ENCODE results near the gene ASTN2. TPM values are rescaled to one million over a fixed set of nuclear protein-coding genes. Genes with fewer than 3 reads are reported as not detected.

Gene ASTN2
- total and polyA plus RNA-seq, 2 donors (not counting 3 experiments of a cell fraction or from before 2014, with no cell fraction given) = 1.0 to 1.9 TPM

DNA sequence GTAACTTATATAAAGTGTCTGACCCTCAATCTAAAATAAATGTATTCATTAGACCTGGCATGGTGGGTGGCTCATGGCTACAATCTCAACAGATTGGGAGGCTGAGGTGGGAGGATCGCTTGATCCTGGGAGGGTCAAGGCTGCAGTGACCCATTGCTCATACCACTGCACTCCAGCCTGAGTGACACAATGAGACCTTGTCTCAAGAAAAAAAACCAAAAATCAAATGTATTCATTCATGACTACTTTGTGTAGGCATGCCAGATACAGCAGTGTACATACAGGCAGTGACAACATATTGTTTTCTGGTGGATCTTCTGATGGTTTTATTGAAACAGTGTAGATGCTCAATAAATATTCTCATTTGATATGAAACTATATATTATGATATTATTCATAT is 526.8 kb downstream of the ASTN2 start:
- Histone ChIP-seq H3K27ac (ENCODE audit: insufficient read depth, low read depth, low read length) (no peak overlapping the region), H2AFZ (ENCODE audit: low read depth, low read length) (no peak overlapping the region), H3K4me1 (ENCODE audit: control insufficient read depth, extremely low read depth, insufficient read depth, low read length) (no peaks in the 10 kb centered on the region), H4K20me1 (replicated peaks; ENCODE audit: control insufficient read depth, extremely low read depth, insufficient read depth, low read length) (no peaks in the 10 kb centered on the region), H3K36me3 (ENCODE audit: control insufficient read depth in 2 of 2, extremely low read depth in 1 of 2, insufficient read depth in 2 of 2, low read length in 2 of 2) (no peaks in the 10 kb centered on the region), H3K4me3 (replicated peaks in 1 of 3; ENCODE audit: insufficient read depth in 1 of 3, low read depth in 1 of 3, low read length in 3 of 3) (no peak overlapping the region), H3K4me2 (ENCODE audit: insufficient read depth, low read length) (no peak overlapping the region), H3K27me3 (ENCODE audit: control insufficient read depth in 2 of 2, insufficient read depth in 2 of 2, low read length in 2 of 2) (no peaks in the 10 kb centered on the region), H3K79me2 (ENCODE audit: control insufficient read depth, insufficient read depth, low read length) (no peaks in the 10 kb centered on the region), H3K9ac (replicated peaks; ENCODE audit: extremely low read depth, insufficient read depth, low read length) (no peak overlapping the region), H3K9me1 (replicated peaks; ENCODE audit: control insufficient read depth, extremely low read depth, insufficient read depth, low read length) (no peaks in the 10 kb centered on the region), H3K9me3 (replicated peaks; ENCODE audit: control insufficient read depth, insufficient read depth, low read length) (no peaks in the 10 kb centered on the region)
- dilution Hi-C loops (cut with MboI; ENCODE audit: extremely low pct_ligation_motif_present, low sequenced_read_pairs) = no loop called here
- BruUV-seq (replicated peaks) = no TSS peak
- ChIA-PET POLR2A (no interaction called here), CTCF (no interaction called here)
- no peak for TF ChIP-seq EZH2 (IDR thresholded peaks at IDR 0.05; ENCODE audit: borderline replicate concordance, low read depth, low read length, severe bottlenecking)
- no peak for TF ChIP-seq POLR2A (IDR thresholded peaks at IDR 0.05; ENCODE audit: low read depth, low read length)
- no peak for TF ChIP-seq POLR2AphosphoS5 (IDR thresholded peaks at IDR 0.05; ENCODE audit: insufficient read depth, low read depth, low read length)
- TF ChIP-seq FOS (IDR thresholded peaks at IDR 0.05; ENCODE audit: borderline replicate concordance, insufficient read depth, low read length) = no peak
- TF ChIP-seq, protein P1, sequence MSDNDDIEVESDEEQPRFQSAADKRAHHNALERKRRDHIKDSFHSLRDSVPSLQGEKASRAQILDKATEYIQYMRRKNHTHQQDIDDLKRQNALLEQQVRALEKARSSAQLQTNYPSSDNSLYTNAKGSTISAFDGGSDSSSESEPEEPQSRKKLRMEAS (IDR thresholded peaks at IDR 0.05; ENCODE audit: insufficient read depth, insufficient read length) = no peak
- FAIRE-seq (no peak), DNase-seq (ENCODE audit: low read depth, low spot score) (no peak)
- intact Hi-C loops (cut with micrococcal nuclease) = no loop called here

DNA sequence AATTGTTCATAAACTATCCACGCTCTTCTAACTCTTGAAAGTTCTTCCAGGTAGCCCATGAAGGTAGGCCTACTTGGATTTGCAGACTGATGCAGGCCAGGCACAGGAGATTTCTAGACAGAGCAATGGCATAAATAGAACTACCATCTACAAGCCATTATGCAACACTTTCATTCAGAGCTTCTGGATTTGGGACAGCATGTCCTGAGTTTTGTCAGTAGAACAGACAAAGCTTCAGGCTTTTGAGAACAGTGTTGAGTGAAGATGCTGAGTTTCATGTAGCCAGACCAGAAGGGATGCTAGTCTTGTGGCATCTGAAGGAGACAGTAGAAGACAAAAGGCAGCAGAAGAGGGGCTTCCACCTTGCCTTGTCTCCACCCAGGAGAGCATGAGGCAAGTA is 531.2 kb downstream of the ASTN2 start:
- no peaks in the 10 kb centered on the region for H3K27me3 ChIP-seq (ENCODE audit: control insufficient read depth in 2 of 2, insufficient read depth in 2 of 2, low read length in 2 of 2)
- POLR2A ChIA-PET = no interaction called here
- no peaks in the 10 kb centered on the region for H3K36me3 ChIP-seq (ENCODE audit: control insufficient read depth in 2 of 2, extremely low read depth in 1 of 2, insufficient read depth in 2 of 2, low read length in 2 of 2)
- FAIRE-seq (no peak), DNase-seq (ENCODE audit: low read depth, low spot score) (no peak)
- no peak overlapping the region for H3K9ac ChIP-seq (replicated peaks; ENCODE audit: extremely low read depth, insufficient read depth, low read length)
- no peaks in the 10 kb centered on the region for H3K9me3 ChIP-seq (replicated peaks; ENCODE audit: control insufficient read depth, insufficient read depth, low read length)
- CTCF ChIA-PET = no interaction called here
- no peak overlapping the region for H3K4me3 ChIP-seq (replicated peaks in 1 of 3; ENCODE audit: insufficient read depth in 1 of 3, low read depth in 1 of 3, low read length in 3 of 3)
- H3K4me2 ChIP-seq (ENCODE audit: insufficient read depth, low read length) = no peak overlapping the region
- no peaks in the 10 kb centered on the region for H3K4me1 ChIP-seq (ENCODE audit: control insufficient read depth, extremely low read depth, insufficient read depth, low read length)
- H3K79me2 ChIP-seq (ENCODE audit: control insufficient read depth, insufficient read depth, low read length) = no peaks in the 10 kb centered on the region
- BruUV-seq (replicated peaks) = no TSS peak
- no peaks in the 10 kb centered on the region for H3K9me1 ChIP-seq (replicated peaks; ENCODE audit: control insufficient read depth, extremely low read depth, insufficient read depth, low read length)
- no peak for TF ChIP-seq MYC (IDR thresholded peaks at IDR 0.05; ENCODE audit: low read depth, low read length)
- TF ChIP-seq, protein P1 (IDR thresholded peaks at IDR 0.05; ENCODE audit: insufficient read depth, insufficient read length) = no peak
- no peak overlapping the region for H2AFZ ChIP-seq (ENCODE audit: low read depth, low read length)
- no peaks in the 10 kb centered on the region for H4K20me1 ChIP-seq (replicated peaks; ENCODE audit: control insufficient read depth, extremely low read depth, insufficient read depth, low read length)
- intact Hi-C loops (cut with micrococcal nuclease) (no loop called here), dilution Hi-C loops (cut with MboI; ENCODE audit: extremely low pct_ligation_motif_present, low sequenced_read_pairs) (no loop called here)
- H3K27ac ChIP-seq (ENCODE audit: insufficient read depth, low read depth, low read length) = no peak overlapping the region

Data from endothelial cell of umbilical vein (primary cell).